Stimulated activated CD4-positive, alpha-beta T cell treated with anti-CD3 and anti-CD28 coated beads, Interleukin-2, amount 100 ng/mL, for 48 hours (primary cell): ENCODE measurements around the gene SPG7.
"Not testable (repeated sequence)": the region's sequence is repeated elsewhere in the genome, so short reads cannot be mapped to it uniquely, and the experiment has no call there.

Source experiments
- DNase-seq, 2 donors: peaks; one replicate each; pipeline ENCODE4 v3.0.0-alpha.2; 2020

The SPG7 gene

DNA sequence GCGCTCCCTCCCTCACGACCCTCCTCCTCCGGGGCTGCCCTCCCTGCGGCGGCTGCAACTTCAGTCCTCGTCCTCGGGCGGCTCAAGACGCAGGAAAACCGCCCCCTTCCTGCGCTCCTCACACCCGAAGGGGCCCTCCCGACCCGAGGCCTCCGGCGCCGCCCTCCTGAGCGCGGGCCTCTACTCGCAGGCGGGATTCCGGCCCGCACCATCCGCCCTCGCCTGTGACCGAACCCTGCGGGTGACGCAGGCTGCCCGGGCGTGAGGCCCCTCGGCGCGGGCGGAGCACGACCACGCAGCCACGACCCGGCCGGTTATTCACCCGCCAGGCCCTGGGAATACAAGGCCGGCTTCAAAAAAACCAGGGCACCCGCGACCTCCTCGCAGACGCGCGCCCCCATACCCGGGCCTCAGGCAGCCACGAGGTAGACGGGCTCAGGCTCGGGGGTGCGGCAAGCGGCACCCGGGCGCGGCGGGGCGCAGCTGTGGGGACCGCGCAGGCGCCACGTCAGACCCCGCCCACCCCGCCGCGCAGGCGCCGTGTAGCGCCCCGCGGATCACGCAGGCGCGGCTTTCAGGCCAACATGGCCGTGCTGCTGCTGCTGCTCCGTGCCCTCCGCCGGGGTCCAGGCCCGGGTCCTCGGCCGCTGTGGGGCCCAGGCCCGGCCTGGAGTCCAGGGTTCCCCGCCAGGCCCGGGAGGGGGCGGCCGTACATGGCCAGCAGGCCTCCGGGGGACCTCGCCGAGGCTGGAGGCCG lies at the start of gene SPG7:
SPG7 (plus strand) TSS at position 570 of the 757 bp plus-strand sequence; CDS start at position 585, 15 bp downstream.
- DNase-seq = peak; percentile 86 to 89

DNA sequence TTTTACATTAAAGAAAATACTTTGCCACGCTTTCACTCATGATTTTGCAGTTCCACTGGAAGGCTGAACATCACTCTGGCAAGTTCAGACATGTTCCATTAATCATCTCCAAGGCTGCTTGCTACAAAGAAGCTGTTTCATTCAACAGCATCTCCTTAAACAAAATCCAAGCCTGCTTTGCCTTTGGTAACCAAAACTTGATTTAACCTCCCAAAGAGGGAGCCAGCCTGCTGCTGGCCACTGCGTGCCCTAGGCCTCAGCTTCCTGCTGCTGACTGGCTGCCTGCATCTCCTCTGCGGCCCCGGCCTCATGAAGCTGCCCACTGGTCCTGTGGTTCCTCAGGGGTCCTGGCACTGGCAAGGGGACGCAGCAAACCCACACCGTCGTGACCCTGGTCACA lies 49.7 kb upstream of the SPG7 start:
- DNase-seq = no peak

DNA sequence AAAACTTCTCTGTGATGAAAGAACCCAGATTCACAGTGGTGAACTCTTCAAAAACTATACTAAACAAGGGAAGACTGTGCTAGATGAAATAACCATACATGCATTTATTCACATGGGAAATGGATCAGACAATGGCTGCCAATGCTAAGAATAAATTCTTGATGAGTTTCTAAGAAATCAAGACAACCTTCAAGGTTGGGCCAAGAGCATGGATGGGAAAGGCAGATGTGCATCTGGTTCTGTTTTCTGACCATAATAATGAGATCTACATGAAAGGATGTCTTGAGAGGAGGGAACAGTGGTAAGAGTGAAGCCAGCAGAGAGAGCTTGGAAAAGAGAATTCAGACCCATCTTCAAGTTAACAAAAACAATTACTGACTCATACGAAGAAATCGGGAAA lies 49.2 kb upstream of the SPG7 start:
- no peak for DNase-seq

DNA sequence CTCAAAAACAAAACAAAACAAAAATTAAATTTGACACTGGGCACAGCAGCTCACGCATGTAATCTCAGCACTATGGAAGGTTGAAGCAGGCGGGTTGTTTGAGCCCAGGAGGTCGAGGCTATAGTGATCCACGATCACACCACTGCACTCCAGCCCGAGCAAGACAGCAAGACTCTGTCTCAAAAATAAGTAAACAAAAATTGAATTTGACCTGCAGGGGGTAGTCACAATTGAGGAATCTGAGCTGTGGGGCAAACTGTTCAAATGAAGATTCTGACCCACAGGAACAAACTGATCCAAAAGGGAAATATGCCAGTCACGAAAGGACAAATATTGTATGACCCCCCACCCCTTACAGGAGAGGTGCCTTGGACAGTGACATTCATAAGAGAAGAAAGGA lies 47.6 kb upstream of the SPG7 start:
- DNase-seq = no peak

DNA sequence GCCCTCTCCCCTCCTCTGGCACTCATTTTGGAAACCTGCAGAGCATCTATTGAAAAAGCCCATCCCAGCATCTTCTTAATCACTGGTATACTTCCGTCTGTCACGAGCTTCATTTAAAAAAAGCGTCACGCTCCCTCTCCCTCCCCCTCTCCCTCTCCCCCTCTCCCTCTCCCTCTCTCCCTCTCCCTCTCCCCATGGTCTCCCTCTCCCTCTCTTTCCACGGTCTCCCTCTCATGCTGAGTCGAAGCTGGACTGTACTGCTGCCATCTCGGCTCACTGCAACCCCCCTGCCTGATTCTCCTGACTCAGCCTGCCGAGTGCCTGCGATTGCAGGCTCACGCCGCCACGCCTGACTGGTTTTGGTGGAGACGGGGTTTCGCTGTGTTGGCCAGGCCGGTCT lies 46.3 kb upstream of the SPG7 start:
- DNase-seq = not testable (repeated sequence)

DNA sequence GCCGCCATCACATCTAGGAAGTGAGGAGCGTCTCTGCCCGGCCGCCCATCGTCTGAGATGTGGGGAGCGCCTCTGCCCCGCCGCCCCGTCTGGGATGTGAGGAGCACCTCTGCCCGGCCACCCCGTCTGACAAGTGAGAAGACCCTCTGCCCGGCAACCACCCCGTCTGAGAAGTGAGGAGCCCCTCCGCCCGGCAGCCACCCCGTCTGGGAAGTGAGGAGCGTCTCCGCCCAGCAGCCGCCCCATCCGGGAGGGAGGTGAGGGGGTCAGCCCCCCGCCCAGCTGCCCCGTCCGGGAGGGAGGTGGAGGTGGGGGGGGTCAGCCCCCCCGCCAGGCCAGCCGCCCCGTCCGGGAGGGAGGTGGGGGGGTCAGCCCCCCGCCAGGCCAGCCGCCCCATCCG lies 45.6 kb upstream of the SPG7 start:
- DNase-seq = not testable (repeated sequence)

DNA sequence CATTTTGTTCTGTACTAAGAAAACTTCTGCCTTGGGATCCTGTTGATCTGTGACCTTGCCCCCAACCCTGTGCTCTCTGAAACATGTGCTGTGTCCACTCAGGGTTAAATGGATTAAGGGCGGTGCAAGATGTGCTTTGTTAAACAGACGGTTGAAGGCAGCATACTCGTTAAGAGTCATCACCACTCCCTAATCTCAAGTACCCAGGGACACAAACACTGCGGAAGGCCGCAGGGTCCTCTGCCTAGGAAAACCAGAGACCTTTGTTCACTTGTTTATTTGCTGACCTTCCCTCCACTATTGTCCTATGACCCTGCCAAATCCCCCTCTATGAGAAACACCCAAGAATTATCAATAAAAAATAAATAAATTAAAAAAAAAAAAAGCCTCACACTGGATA lies 44.9 kb upstream of the SPG7 start:
- DNase-seq = not testable (repeated sequence)

DNA sequence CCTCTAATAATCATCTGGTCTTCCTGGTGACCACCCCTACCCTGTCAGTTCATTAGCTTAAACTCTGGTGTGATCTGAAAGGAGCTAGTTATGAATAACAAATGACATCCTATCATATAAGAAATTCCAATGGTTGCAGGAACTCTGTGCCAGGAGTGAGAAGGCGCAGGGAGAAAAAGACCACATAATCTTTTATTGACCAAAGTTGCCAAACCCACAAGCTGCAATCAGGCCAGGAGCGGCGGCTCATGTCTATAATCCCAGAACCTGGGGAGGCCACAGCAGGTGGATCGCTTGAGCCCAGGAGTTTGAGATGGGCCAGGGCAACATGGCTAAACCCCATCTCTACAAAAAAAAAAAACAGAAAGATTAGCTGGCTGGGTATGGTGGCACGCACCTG lies 41.3 kb upstream of the SPG7 start:
- DNase-seq = no peak

DNA sequence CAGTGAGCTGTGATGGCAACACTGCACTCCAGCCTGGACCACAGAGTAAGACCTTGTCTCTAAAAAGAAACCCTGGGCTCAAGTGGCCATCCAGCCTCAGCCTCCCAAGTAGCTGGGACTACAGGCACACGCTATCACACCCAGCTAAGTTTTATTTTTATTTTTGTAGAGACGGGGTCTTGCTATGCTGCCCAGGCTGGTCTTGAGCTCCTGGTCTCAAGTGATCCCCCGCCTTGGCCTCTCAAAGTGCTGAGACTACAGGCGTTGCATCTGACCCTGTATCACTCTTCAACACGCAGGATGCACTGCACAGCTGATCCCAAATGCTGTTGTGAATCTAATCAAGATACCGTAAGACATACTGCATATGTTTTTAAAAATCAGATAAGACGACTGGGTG lies 40.8 kb upstream of the SPG7 start:
- DNase-seq = no peak

DNA sequence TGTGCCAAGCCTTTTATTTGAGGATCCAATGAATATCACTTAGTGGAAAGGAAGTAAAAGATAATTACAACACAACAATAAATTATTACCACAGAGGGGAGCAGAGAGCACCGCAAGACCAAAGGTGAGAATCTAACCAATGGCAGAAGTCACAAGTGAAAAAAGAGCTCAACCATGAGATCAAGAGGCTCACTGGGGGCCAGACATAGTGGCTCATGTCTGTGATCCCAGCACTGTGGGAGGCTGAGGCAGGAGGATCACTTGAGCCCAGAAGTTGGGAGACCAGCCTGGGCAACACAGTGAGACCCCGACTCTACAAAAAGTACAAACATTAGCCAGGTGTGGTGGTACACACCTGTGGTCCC lies 35.5 kb upstream of the SPG7 start:
- DNase-seq = no peak

DNA sequence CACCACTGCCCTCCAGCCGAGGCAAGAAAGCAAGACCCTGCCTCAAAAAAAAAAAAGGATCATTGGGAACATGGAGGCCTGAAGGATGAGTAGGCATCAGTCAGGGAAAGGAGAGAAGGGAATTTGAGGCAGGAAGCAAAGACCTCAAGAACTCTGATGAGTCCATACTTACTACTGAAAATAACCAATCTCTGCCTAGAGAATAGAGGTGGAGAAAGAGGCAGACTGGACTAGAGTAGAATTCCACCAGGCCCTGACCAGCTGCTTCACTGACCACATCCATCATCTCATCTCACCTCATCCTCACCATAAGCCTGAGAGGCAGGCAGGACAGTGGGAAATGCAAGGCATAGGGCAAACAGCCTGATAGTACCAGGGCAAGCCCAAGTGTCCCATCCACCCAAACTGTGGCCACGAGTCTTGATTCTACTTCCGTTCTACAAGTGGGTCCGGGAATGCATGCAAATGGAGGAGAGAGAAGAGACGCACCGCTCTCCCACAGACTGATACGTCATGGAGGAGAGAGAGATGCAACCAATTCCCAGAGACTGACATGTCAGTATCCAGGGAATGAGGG lies 35.0 kb upstream of the SPG7 start:
- DNase-seq = no peak

DNA sequence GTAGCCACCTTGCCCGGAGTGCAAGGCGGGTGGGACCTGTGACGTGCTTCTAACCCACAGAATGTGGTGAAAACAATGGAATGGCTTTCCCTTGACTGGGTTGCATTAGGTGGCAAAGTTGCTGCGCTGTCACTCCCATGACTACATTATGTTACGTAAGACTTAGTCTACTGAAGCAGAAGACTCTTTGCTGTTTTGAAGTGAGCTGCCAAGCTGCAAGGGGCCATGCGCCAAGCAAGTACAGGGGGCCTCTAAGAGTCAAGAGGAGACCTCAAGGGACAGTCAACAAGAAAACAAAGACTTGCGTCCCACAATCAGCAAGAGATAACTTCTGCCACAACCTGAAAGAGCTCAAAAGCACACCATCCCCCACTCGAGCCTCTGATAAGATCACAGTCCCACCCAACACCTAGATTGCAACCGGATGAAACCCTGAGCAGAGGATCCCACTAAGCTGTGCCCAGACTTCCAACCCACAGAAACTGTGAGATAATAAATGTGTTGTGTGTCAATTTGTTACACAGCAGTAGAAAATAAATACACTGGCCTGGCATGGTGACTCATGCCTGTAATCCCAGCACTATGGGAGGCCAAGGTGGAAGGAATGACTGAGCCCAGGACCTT lies 34.3 kb upstream of the SPG7 start:
- no peak for DNase-seq

DNA sequence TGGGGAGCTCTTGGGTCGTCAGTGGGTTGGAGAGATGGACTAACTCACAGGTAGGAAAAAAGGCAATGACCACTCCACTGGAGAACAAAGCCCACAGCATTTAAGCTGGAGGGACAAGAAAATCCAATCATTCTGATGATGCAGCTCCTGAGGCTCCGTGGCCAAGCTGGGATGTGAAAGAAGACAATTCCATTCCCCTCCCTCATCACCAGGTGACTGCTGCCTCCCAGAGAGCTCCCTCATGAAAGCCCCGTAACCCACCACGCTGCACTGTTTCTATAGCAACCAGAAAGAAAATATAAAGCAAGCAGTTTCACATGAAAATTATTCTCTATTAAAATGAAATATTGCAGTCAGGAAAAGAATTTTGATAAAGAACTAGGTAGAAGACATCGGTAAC lies 33.1 kb upstream of the SPG7 start:
- no peak for DNase-seq

DNA sequence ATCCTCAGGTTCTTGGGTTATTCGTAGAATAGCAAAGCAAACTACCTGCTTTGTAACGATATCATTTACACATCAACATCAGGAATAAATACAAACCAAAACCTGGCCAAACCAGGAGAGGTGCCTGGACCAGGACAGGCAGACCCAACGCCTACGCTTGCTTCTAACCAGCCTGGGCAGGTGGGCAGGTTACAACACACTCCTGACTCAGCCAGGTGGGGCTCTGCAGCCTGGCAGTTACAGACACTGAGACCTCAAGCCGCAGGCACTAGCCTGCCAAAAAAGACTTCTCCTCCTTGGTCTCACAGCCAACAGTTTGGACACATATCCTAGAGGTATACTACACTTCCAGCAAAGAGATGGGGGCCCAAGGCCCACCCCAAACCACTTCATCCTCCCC lies 31.8 kb upstream of the SPG7 start:
- no peak for DNase-seq

DNA sequence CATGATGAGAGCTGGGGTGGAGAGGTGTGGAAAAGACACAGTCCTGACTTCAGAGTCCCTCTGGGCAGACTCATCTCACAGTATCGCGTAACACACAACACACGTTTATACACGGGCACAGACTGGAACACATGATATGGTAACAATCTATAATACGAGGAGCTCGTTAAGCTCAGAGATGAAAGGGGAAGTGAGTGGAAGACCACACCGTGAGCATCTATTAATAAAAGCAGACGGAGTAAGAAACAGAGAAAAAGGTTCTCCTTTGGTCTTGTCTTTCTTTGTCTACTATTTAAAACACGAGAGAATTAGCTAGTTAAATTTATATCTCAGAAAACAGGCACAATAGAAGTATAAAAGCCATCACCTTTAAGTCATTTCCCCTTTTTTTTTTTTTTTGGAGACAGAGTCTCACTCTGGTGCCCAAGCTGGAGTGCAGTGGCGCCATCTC lies 31.4 kb upstream of the SPG7 start:
- no peak for DNase-seq

DNA sequence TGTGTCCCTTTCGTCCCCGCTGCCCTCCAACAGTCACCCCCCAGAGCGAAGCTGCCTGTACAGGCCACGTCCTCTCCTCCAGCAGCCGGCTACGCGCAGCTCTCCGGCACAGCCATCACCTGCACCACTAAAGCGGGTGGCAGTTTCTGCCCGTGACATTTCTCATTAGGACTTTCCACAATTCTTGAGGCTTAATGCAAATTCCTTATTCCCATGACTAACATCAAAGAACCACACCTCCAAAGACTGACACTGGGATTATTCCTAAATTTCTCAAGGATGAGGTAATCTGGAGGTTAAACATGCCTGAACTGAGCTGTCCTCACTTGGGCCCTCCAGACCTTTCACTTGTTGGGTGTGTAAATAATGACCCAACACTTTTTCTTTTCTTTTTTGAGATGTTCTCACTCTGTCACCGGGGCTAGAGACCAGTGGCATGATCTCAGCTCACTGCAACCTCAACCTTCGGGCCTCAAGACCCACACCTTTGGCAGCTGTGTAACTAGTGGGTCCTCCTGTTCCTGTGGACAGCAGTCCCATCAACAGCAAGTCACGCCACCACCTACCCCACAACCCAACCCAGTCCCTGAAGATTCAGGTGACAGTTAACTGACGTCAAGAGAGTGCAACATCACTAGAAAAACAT lies 29.5 kb upstream of the SPG7 start:
- DNase-seq = no peak

DNA sequence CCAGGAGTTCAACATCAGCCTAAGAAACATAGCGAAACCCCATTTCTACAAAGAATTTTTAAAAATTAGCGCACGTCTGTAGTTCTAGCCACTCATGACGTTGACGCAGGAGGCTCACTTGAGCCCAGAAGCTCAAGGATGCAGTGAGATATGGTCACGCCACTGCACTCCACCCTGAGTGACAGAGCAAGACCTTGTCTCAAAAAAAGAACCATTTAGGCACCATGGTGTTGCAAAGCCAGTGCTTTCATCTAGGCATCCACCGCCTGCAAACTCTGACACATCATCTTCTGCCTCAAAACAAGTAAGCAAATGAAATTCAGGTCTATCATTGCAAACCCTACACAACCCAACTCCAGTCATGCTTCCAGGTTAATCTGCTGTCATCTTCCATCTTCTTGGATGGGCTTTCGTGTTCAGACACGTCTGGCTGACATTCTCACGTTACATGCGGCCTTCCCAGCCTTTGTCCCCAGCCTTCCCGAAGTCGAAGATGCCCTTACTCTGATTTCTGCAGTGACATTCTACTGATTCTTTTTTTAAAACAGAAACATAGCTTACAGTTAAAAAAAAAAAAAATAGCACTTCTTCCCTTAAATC lies 26.7 kb upstream of the SPG7 start:
- no peak for DNase-seq

DNA sequence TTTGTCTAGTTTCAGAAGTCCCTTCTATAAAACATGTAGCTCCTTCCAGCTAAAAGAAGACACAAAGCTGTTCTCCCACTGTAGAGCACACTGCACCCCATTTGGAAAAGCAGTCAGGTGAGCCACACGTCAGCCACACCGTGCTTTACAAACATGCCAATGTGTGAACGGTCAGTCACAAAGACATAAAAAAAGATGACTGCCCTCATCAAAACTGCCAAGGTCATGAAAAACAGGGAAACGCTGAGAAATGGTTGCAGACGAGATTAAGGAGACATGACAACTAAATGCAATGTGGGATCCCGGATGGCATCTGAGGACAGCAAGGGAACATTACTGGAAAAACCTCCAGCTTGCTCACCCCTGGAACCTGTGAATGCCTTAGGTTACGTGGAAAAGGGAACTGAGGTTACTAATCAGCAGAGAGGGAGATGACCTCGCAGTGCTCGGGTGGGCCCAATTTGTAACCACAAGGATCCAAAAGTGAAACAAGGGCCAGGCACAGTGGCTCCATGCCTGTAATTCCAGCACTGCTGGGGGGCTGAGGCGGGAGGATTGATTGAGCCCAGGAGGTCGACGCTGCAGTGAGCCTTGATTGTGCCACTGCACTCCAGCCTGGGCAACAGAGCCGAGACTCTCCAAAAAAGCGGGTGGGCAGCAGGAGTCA lies 25.9 kb upstream of the SPG7 start:
- no peak for DNase-seq

DNA sequence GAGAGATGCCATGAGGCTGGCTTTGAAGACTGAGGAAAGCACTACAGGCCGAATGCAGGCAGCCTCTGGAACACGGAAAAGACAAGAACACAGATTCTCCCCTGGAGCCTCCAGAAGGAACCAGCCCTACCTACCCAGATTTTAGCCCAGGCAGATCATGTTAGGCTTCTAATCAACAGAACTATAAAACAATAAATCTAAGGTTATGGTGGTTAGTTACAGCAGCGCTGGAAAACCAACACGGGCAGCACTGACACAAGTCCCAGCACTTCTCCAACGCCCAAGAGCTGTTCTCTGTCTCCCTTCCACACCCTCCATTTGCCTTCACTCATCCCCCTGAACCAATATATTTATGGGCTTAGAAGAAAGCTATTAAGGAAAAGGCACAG lies 25.4 kb upstream of the SPG7 start:
- no peak for DNase-seq

DNA sequence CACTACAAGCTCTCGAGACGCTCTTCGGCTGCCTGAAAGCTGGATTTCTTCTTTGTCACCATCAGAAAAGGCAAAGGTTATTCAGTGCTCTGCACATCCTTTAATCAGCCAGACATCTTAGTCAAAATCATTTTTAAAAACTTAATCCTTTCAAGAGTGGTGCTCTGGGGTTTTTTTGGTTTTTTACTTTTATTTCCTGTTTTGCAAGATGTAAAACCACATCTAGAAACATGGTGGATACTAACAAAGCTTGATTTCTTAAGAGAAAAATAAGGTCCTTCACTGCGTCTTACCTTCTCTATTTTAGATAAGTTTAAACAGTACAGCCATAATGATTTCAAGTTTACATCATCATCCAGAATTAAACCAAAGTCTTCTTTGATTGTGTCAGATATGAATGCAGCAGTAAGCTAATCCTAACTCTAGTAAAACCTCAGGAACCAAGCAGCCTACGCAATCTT lies 24.1 kb upstream of the SPG7 start:
- DNase-seq = no peak

DNA sequence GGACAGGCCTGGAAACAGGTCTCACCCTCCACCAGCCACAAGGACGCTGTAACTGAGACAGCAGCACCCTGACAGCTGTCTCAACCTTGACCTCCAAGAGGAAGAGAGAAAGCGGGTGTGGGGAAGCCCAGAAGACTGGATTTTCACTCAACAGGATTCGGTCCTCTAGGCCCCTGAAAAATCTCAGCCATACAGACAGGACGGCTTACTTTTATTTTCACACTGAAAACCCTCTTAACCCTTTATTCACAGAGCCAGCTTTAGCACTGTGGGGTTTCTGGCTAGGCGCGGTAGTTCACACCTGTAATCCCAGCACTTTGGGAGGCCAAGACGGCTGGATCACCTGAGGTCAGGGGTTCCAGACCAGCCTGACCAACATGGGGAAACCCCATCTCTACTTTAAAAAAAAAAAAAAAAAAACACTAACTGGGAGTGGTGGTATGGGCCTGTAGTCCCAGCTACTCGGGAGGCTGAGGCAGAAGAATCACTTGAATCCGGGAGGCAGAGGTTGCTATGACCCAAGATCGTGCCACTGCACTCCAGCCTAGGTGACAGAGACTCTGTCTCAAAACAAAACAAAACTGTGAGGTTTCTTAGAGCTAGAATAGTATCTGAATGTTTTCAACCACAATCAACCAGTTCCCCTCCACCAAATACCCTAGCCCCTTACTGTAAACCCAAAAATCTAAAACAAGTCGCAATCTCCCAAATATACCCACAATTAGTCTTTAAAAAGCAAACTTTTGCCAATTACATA lies 23.1 kb upstream of the SPG7 start:
- DNase-seq = no peak

DNA sequence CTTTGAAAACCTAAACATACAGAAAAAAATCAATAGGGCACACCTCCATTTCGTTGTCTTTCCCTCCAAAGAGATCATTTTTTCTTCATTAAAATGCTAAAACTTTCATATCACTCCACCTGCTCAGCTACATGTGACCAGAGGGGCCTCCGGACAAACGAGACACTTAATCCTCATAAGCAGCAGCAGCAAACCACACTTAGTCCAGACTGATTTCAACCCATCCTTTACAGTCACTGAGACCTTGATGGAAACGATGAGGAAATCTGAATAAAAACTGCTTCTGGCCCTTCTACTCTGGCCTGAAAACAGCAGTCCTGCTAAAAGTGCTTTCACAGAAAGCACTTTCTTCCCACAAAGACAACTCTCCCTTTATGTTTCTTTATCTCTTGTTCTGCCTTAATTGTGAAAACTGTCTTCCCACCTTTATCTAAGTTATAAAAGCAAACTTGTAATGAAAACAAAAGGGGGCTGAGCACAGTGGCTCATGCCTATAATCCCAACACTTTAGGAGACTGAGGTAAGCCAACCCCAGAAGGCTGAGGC lies 22.4 kb upstream of the SPG7 start:
- DNase-seq = no peak
